Measurements from ENCODE around the gene PCP4L1.

DNA sequence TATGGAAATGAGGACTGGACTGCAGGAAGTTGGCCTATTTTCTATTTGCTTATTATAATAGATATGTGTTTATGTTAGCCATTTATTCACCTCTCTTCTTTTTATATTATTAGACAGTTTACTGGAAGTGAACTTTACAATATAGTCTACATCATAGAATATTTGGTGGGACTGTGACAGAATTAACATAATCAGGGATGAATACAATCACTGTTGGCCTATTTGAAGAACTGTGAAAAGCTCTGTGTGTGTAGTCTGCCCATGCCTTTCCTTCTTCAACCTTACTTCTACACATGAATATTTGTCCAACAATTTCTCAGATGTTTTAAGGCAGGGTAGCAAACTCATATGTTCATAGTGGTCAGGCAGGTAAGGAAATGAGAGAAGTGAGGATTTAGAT, 38.9 kb downstream of the PCP4L1 start:
- TF ChIP-seq, protein P1, sequence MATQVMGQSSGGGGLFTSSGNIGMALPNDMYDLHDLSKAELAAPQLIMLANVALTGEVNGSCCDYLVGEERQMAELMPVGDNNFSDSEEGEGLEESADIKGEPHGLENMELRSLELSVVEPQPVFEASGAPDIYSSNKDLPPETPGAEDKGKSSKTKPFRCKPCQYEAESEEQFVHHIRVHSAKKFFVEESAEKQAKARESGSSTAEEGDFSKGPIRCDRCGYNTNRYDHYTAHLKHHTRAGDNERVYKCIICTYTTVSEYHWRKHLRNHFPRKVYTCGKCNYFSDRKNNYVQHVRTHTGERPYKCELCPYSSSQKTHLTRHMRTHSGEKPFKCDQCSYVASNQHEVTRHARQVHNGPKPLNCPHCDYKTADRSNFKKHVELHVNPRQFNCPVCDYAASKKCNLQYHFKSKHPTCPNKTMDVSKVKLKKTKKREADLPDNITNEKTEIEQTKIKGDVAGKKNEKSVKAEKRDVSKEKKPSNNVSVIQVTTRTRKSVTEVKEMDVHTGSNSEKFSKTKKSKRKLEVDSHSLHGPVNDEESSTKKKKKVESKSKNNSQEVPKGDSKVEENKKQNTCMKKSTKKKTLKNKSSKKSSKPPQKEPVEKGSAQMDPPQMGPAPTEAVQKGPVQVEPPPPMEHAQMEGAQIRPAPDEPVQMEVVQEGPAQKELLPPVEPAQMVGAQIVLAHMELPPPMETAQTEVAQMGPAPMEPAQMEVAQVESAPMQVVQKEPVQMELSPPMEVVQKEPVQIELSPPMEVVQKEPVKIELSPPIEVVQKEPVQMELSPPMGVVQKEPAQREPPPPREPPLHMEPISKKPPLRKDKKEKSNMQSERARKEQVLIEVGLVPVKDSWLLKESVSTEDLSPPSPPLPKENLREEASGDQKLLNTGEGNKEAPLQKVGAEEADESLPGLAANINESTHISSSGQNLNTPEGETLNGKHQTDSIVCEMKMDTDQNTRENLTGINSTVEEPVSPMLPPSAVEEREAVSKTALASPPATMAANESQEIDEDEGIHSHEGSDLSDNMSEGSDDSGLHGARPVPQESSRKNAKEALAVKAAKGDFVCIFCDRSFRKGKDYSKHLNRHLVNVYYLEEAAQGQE (IDR thresholded peaks at IDR 0.05; ENCODE audit: insufficient replicate concordance, low read depth) = no peak
- TF ChIP-seq, protein P2, sequence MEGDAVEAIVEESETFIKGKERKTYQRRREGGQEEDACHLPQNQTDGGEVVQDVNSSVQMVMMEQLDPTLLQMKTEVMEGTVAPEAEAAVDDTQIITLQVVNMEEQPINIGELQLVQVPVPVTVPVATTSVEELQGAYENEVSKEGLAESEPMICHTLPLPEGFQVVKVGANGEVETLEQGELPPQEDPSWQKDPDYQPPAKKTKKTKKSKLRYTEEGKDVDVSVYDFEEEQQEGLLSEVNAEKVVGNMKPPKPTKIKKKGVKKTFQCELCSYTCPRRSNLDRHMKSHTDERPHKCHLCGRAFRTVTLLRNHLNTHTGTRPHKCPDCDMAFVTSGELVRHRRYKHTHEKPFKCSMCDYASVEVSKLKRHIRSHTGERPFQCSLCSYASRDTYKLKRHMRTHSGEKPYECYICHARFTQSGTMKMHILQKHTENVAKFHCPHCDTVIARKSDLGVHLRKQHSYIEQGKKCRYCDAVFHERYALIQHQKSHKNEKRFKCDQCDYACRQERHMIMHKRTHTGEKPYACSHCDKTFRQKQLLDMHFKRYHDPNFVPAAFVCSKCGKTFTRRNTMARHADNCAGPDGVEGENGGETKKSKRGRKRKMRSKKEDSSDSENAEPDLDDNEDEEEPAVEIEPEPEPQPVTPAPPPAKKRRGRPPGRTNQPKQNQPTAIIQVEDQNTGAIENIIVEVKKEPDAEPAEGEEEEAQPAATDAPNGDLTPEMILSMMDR (IDR thresholded peaks at IDR 0.05; ENCODE audit: insufficient read depth, low read length) = no peak

All from HL-60 (cell line).